CD14-positive monocyte (primary cell): ENCODE measurements around the gene SHANK3. TPM values are rescaled to one million over a fixed set of nuclear protein-coding genes. Genes with fewer than 3 reads are reported as not detected.

ENCODE experiments used
- DNase-seq, 3 donors: peaks; one replicate each; pipeline ENCODE4 v3.0.0-alpha.2; 2011 to 2022
- H2AFZ ChIP-seq: 2 replicates; pipeline ENCODE4 v1.6.0; 2012; ENCODE audit warnings: mild to moderate bottlenecking, low read depth, low read length, inconsistent platforms; ENCODE audit not compliant: insufficient read depth, poor library complexity, severe bottlenecking
- H3K27ac ChIP-seq, 2 donors: 1 replicate in 1 of 2; 2 replicates in 1 of 2; pipeline ENCODE4 v1.5.1; 2012 to 2013; ENCODE audit warnings: low read length in 2 of 2, control low read depth in 1 of 2, inconsistent platforms in 1 of 2, low read depth in 1 of 2, mild to moderate bottlenecking in 1 of 2
- H3K27me3 ChIP-seq, 2 donors: one replicate each; pipeline versions ENCODE4 v1.6.0 to v1.6.1; 2011 to 2013; ENCODE audit warnings: low read length in 2 of 2; ENCODE audit not compliant: control insufficient read depth in 2 of 2, insufficient read depth in 2 of 2
- H3K36me3 ChIP-seq, 2 donors: replicated peaks in 1 of 2; 1 replicate in 1 of 2; 2 replicates in 1 of 2; pipeline versions ENCODE4 v1.5.1 to v1.6.1; 2012 to 2013; ENCODE audit warnings: low read length in 2 of 2, control low read depth in 1 of 2, inconsistent platforms in 1 of 2, mild to moderate bottlenecking in 1 of 2; ENCODE audit not compliant: insufficient read depth in 2 of 2, control insufficient read depth in 1 of 2
- H3K4me1 ChIP-seq, 2 donors: 1 replicate in 1 of 2; 2 replicates in 1 of 2; pipeline versions ENCODE4 v1.5.1 to v1.6.1; 2012 to 2013; ENCODE audit warnings: low read length in 2 of 2, control low read depth in 1 of 2, inconsistent platforms in 1 of 2, mild to moderate bottlenecking in 1 of 2, moderate library complexity in 1 of 2; ENCODE audit not compliant: insufficient read depth in 2 of 2, control insufficient read depth in 1 of 2
- H3K4me2 ChIP-seq: replicated peaks from 2 replicates; pipeline ENCODE3; 2012; ENCODE audit warnings: low read length, moderate library complexity, mild to moderate bottlenecking; ENCODE audit not compliant: poor library complexity, severe bottlenecking; ENCODE audit errors: extremely low read depth
- H3K4me3 ChIP-seq, 3 experiments: fragments of 200-600 bp in 1 of 3; sonication (generic) in 1 of 3; replicated peaks in 1 of 3; 1 replicate in 2 of 3; 2 replicates in 1 of 3; pipeline ENCODE4 v1.5.1; 2011 to 2013; ENCODE audit warnings: low read length in 3 of 3, mild to moderate bottlenecking in 3 of 3, control low read depth in 2 of 3, low read depth in 2 of 3, inconsistent platforms in 1 of 3, moderate library complexity in 1 of 3
- H3K79me2 ChIP-seq: 2 replicates; pipeline ENCODE4 v1.6.0; 2012; ENCODE audit warnings: mild to moderate bottlenecking, control low read depth, inconsistent platforms, low read length, moderate library complexity; ENCODE audit not compliant: insufficient read depth
- H3K9ac ChIP-seq: 2 replicates; pipeline ENCODE4 v1.6.0; 2017; ENCODE audit warnings: low read length, mild to moderate bottlenecking; ENCODE audit not compliant: insufficient read depth, poor library complexity, severe bottlenecking
- H3K9me3 ChIP-seq, 2 donors: replicated peaks in 1 of 2; 1 replicate in 1 of 2; 2 replicates in 1 of 2; pipeline versions ENCODE4 v1.5.1 to v1.6.1; 2012 to 2013; ENCODE audit warnings: low read length in 2 of 2, control low read depth in 1 of 2; ENCODE audit not compliant: control insufficient read depth in 1 of 2, insufficient read depth in 1 of 2
- H4K20me1 ChIP-seq: 2 replicates; pipeline ENCODE4 v1.6.0; 2012; ENCODE audit warnings: mild to moderate bottlenecking, low read length, control low read depth, moderate library complexity; ENCODE audit not compliant: insufficient read depth
- H3K27ac Mint-ChIP-seq, 7 donors: one replicate each; pipeline ENCODE4 v1.8.0; 2020; ENCODE audit warnings: mild to moderate bottlenecking in 7 of 7, mixed read lengths in 7 of 7, moderate library complexity in 6 of 7, inconsistent platforms in 2 of 7
- H3K27me3 Mint-ChIP-seq, 3 donors: one replicate each; pipeline ENCODE4 v1.8.0; 2021 to 2022; ENCODE audit warnings: low read depth in 3 of 3, mild to moderate bottlenecking in 3 of 3, mixed read lengths in 3 of 3, moderate library complexity in 3 of 3, inconsistent platforms in 1 of 3
- H3K36me3 Mint-ChIP-seq, 2 donors: one replicate each; pipeline ENCODE4 v1.8.0; 2020; ENCODE audit warnings: mixed read lengths in 2 of 2, inconsistent platforms in 1 of 2, mild to moderate bottlenecking in 1 of 2
- H3K4me1 Mint-ChIP-seq: one replicate; pipeline ENCODE4 v1.8.0; 2020; ENCODE audit warnings: mild to moderate bottlenecking, mixed read lengths
- H3K4me3 Mint-ChIP-seq, 2 donors: one replicate each; pipeline ENCODE4 v1.8.0; 2020; ENCODE audit warnings: mild to moderate bottlenecking in 2 of 2, mixed read lengths in 2 of 2, moderate library complexity in 1 of 2
- H3K9me3 Mint-ChIP-seq, 7 donors: one replicate each; pipeline ENCODE4 v1.8.0; 2020 to 2022; ENCODE audit warnings: mixed read lengths in 7 of 7, mild to moderate bottlenecking in 6 of 7, moderate library complexity in 6 of 7, inconsistent platforms in 2 of 7
- CTCF ChIP-seq: fragments of 200-600 bp; IDR thresholded peaks from one replicate; pipeline ENCODE4 v1.8.0; 2022; ENCODE audit warnings: antibody characterized with exemption, mild to moderate bottlenecking
- WGBS: methylation state at CpG from one replicate; pipeline ENCODE4 v1.1.5; 2013; ENCODE audit warnings: missing lambda C conversion rate; ENCODE audit not compliant: insufficient coverage; 5-methylcytosine and 5-hydroxymethylcytosine counted together
- intact Hi-C, 2 donors: fragments of 100-400 bp; cut with micrococcal nuclease; formaldehyde crosslinking; loops; one replicate each; pipeline versions ENCODE4 v1.15.0 to v1.15.1; 2023
- polyA plus RNA-seq, 3 donors: library from polyadenylated mRNA; depleted of rRNA in 1 of 3; unstranded in 2 of 3; stranded (reverse) in 1 of 3; fragments of 300-500 nt in 2 of 3; fragments of >200 nt in 1 of 3; fragmentation: Illumina TruSeq in 2 of 3; gene quantifications; 1 replicate in 2 of 3; 2 replicates in 1 of 3; pipeline ENCODE4 v1.2.3, GENCODE V29; 2012 to 2021

The SHANK3 gene
- polyA plus RNA-seq, 3 donors: not detected

- peaks cover 18 to 51% of the 10 kb centered on the region in 2 donors for H3K27me3 ChIP-seq
- H2AFZ ChIP-seq: no peak overlapping the region
- H3K79me2 ChIP-seq: no peaks in the 10 kb centered on the region
- peaks cover 12 to 14% of the 10 kb centered on the region in 2 donors for H3K4me1 ChIP-seq
- TF ChIP-seq CTCF: no peak
- H3K4me1 Mint-ChIP-seq: peaks cover 13% of the 10 kb centered on the region
- peaks cover 3 to 16% of the 10 kb centered on the region in 2 donors for H3K9me3 ChIP-seq
- H3K4me3 Mint-ChIP-seq: peak overlapping the region in 1 of 2 donors; percentile 42
- H3K27me3 Mint-ChIP-seq: peaks cover 51 to 61% (median 59%) of the 10 kb centered on the region in 3 donors
- no peak overlapping the region for H3K27ac Mint-ChIP-seq
- H4K20me1 ChIP-seq: no peaks in the 10 kb centered on the region
- H3K4me3 ChIP-seq: no peak overlapping the region
- H3K27ac ChIP-seq: no peak overlapping the region
- H3K36me3 Mint-ChIP-seq: peaks cover 0 to 6% of the 10 kb centered on the region in 2 donors
- 0% methylated on average over 11 of the region's 43 CpGs for WGBS
- H3K36me3 ChIP-seq: no peaks in the 10 kb centered on the region
- no peak overlapping the region for H3K9ac ChIP-seq
- H3K4me2 ChIP-seq: no peak overlapping the region
- intact Hi-C loops: no loop called here
- H3K9me3 Mint-ChIP-seq: peaks cover 0 to 13% (median 9%) of the 10 kb centered on the region in 7 donors
- no peak for DNase-seq
Observed at GRCh38 chr22:50674130-50674500, 1.5 kb downstream of the SHANK3 start.

GRCh38 chr22:50674606-50675552, 2.3 kb downstream of the SHANK3 start:
- 7% methylated on average over 85 of the region's 105 CpGs for WGBS
- peaks cover 13% of the 10 kb centered on the region for H3K4me1 Mint-ChIP-seq
- peak overlapping the region; percentile 54 to 62 for H3K4me3 Mint-ChIP-seq
- peaks cover 12 to 14% of the 10 kb centered on the region in 2 donors for H3K4me1 ChIP-seq
- H3K4me3 ChIP-seq: peak overlapping the region in 2 of 3 experiments; percentile 12 to 47
- H3K9ac ChIP-seq: no peak overlapping the region
- no peaks in the 10 kb centered on the region for H4K20me1 ChIP-seq
- no peak for DNase-seq
- TF ChIP-seq CTCF: no peak
- no peak overlapping the region for H3K27ac Mint-ChIP-seq
- no peak overlapping the region for H3K27ac ChIP-seq
- H3K36me3 ChIP-seq: no peaks in the 10 kb centered on the region
- peaks cover 51 to 60% (median 56%) of the 10 kb centered on the region in 3 donors for H3K27me3 Mint-ChIP-seq
- peaks cover 0 to 16% (median 10%) of the 10 kb centered on the region in 7 donors for H3K9me3 Mint-ChIP-seq
- peaks cover 3 to 16% of the 10 kb centered on the region in 2 donors for H3K9me3 ChIP-seq
- no peaks in the 10 kb centered on the region for H3K79me2 ChIP-seq
- intact Hi-C loops: no loop called here
- H3K4me2 ChIP-seq: peak overlapping the region; percentile 70
- peaks cover 18 to 51% of the 10 kb centered on the region in 2 donors for H3K27me3 ChIP-seq
- H2AFZ ChIP-seq: no peak overlapping the region
- peaks cover 0 to 6% of the 10 kb centered on the region in 2 donors for H3K36me3 Mint-ChIP-seq
